Heart right ventricle (tissue), 16 donors: ENCODE results near the gene AIRE. TPM values are rescaled to one million over a fixed set of nuclear protein-coding genes. Genes with fewer than 3 reads are reported as not detected.

Experiments used
- ATAC-seq, 8 donors: fragments of 200-7000 bp; cut with Tn5 transposase; one replicate each; pipeline ENCODE4 v1.9.1; 2020; ENCODE audit warnings: mild to moderate bottlenecking in 8 of 8, moderate library complexity in 8 of 8, moderate number of reproducible peaks in 1 of 8
- DNase-seq, 2 donors: peaks; one replicate each; pipeline ENCODE4 v3.0.0-alpha.2; 2020
- H3K27ac ChIP-seq, 10 donors: fragments of 200-600 bp; sonication (generic) in 2 of 10; one replicate each; pipeline versions ENCODE4 v1.5.0 to v1.8.0; 2020 to 2022; ENCODE audit warnings: mild to moderate bottlenecking in 3 of 10
- H3K27me3 ChIP-seq, 7 donors: fragments of 200-600 bp; one replicate each; pipeline ENCODE4 v1.8.0; 2021 to 2022; ENCODE audit warnings: mild to moderate bottlenecking in 2 of 7
- H3K36me3 ChIP-seq, 9 donors: fragments of 200-600 bp; sonication (generic) in 1 of 9; one replicate each; pipeline versions ENCODE4 v1.5.0 to v1.8.0; 2020 to 2022; ENCODE audit warnings: mild to moderate bottlenecking in 2 of 9
- H3K4me1 ChIP-seq, 9 donors: fragments of 200-600 bp; sonication (generic) in 1 of 9; one replicate each; pipeline versions ENCODE4 v1.5.0 to v1.8.0; 2020 to 2022; ENCODE audit warnings: mild to moderate bottlenecking in 4 of 9
- H3K4me3 ChIP-seq, 10 donors: fragments of 200-600 bp; sonication (generic) in 2 of 10; one replicate each; pipeline versions ENCODE4 v1.5.0 to v1.8.0; 2020 to 2022; ENCODE audit warnings: mild to moderate bottlenecking in 7 of 10, moderate library complexity in 2 of 10
- H3K9me3 ChIP-seq, 11 donors: fragments of 200-600 bp in 10 of 11; sonication (generic) in 2 of 11; one replicate each; pipeline versions ENCODE4 v1.5.0 to v1.8.0; 2013 to 2022; ENCODE audit warnings: mild to moderate bottlenecking in 2 of 11, control low read depth in 1 of 11, moderate library complexity in 1 of 11
- WGBS, 2 donors: extraction: QIAGEN DNeasy Blood & Tissue Kit; methylation state at CpG; one replicate each; pipeline ENCODE4 v1.1.7; 2013; ENCODE audit warnings: inconsistent platforms in 1 of 2; 5-methylcytosine and 5-hydroxymethylcytosine counted together
- intact Hi-C, 10 donors: fragments of 100-400 bp; cut with DNase I; formaldehyde crosslinking; loops; one replicate each; pipeline versions ENCODE4 v1.11.1 to v1.14.2; 2022
- polyA plus RNA-seq, 2 donors: library from polyadenylated mRNA; stranded (reverse); fragments of 200-250 nt; gene quantifications; one replicate each; pipeline ENCODE4 v1.2.3, GENCODE V29; 2013
- total RNA-seq, 10 donors: library from RNA; stranded (reverse); fragmentation: NEBNext Ultra II Directional in 3 of 10; extraction: Animal tissue kit (Norgen Biotek cat#: 25700) in 3 of 10; gene quantifications; one replicate each; pipeline versions ENCODE4 v1.2.1 to v1.2.4, GENCODE V29; 2021 to 2023
- TF ChIP-seq, protein P1 (sequence below), 9 donors: fragments of 200-600 bp; sonication (generic) in 2 of 9; IDR thresholded peaks; one replicate each; pipeline versions ENCODE4 v1.5.0 to v1.8.0; 2021 to 2022; ENCODE audit warnings: antibody characterized with exemption in 9 of 9, mild to moderate bottlenecking in 5 of 9, moderate library complexity in 1 of 9
- donor health status: Arrhythmogenic right ventricular cardiomyopathy.
- donor health status: ischemic (EF 13 %, LVEDD 7.1; RV severe dilation, severe dysfunction).
- donor health status: healthy with polysubstance abuse.
- donor health status: DM: no; HTN: yes; CAD: no.
- donor health status: DM: no; HTN: no; CAD: no.
- donor health status: ischemic (EF 25% LVEDD 6.9; RV normal size, moderate dysfunction).
- donor health status: ischemic (EF 25% LVEDD 5.7; RV mildly dilated, moderate dysfunction).
- donor health status: healthy.
- donor health status: DM: yes; HTN: yes; CAD: no.
- donor health status: Ischemic cardiomyopathy.
- donor health status: ischemic (EF 35%, LVEDD 5.7; RV mildly dilated, moderate dysfunction).
- donor health status: nonischemic (EF 11% LVEDD 7.7; RV severe dilation, severe dysfunction).
- donor health status: DM: yes; HTN: yes; CAD: no.
- donor health status: PGD.
- donor health status: ischemic (EF 29% LVEDD 5.4; RV normal size, mild dysfunction).
- donor health status: nonischemic (EF 23%, LVEDD 6.1; RV moderate dilation, normal function).

Gene AIRE
- total and polyA plus RNA-seq, 12 donors = 0.05 to 0.10 (median 0.06) TPM; not detected in 9

DNA sequence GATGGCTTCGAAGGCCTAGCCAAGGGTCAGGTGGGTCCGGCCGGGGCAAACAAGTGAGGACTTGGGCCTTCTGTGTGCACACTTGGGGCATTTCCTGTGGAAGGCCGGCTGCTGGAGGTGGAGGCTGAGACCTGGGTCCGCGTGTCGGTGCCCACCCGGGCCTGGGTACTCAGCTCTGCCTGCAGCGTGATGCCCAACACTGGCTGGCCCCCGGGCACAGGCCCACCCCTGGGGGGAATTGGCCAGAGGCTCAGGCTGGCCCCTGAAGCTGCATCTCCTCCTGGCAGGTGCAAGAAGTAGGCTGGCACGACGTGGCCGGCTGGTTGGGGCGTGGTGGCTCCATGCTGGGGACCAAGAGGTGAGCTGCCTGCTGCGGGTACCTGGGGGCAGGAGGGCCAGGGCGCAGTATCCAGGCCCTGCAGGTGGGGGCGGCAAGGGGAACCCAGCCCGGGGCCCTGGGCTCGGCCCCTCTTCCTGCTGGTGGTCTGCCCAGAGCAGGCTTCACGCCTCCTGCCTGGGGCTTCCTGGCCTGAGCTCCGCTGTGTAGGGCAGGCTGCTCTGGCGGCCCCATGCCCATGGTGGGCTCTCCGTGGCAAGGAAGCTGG, 36.3 kb downstream of the AIRE start:
- no peak overlapping the region for H3K27ac ChIP-seq
- H3K27me3 ChIP-seq = no peaks in the 10 kb centered on the region
- peaks cover 0 to 100% (median 44%) of the 10 kb centered on the region in 9 donors for H3K36me3 ChIP-seq
- H3K9me3 ChIP-seq = no peaks in the 10 kb centered on the region
- H3K4me3 ChIP-seq = no peak overlapping the region
- 95 to 98% methylated on average over 22 to 23 of the region's 23 CpGs for WGBS, 2 donors
- intact Hi-C loops = loop anchor here in 1 of 10 donors (10.0 kb wide), 1 partner anchor 287 kb away; no protein-coding TSS in a partner anchor
- DNase-seq (no peak), ATAC-seq (no peak)
- TF ChIP-seq, protein P1, sequence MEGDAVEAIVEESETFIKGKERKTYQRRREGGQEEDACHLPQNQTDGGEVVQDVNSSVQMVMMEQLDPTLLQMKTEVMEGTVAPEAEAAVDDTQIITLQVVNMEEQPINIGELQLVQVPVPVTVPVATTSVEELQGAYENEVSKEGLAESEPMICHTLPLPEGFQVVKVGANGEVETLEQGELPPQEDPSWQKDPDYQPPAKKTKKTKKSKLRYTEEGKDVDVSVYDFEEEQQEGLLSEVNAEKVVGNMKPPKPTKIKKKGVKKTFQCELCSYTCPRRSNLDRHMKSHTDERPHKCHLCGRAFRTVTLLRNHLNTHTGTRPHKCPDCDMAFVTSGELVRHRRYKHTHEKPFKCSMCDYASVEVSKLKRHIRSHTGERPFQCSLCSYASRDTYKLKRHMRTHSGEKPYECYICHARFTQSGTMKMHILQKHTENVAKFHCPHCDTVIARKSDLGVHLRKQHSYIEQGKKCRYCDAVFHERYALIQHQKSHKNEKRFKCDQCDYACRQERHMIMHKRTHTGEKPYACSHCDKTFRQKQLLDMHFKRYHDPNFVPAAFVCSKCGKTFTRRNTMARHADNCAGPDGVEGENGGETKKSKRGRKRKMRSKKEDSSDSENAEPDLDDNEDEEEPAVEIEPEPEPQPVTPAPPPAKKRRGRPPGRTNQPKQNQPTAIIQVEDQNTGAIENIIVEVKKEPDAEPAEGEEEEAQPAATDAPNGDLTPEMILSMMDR (IDR thresholded peaks at IDR 0.05) = no peak
- no peaks in the 10 kb centered on the region for H3K4me1 ChIP-seq

DNA sequence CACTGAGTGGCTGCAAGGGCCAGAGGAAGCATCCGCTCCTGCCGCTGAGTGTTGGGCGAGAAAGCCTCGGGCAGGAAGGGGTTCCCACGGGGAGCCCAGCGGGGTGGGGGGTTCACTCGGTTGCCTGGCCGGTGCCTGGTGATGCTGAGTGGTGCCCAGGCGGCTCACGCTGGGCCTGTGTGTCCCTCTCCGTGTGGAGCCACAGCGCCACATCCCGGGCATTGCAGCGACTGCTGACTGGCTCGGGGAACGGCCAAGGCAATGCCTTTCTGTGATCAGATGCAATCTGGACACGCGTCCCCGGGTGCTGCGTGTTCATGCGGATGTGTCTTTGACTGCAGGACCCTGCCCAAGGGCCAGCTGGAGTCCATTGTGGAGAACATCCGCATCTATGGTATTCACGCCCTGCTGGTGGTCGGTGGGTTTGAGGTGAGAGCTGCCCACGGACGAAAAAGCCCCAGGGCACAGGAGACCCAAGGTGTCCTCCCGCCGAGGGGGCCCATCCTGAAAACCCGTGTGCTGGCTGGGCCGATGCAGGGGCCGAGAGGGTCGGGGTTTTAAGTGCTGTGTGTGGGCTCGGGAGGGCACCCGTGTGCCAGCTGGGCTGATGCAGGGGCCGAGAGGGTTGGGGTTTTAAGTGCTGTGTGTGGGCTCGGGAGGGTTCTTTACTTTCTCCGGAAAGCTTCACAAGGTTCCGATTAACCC, 37.1 kb downstream of the AIRE start:
- TF ChIP-seq, protein P1 (IDR thresholded peaks at IDR 0.05) = no peak
- 93 to 94% methylated on average over 38 of the region's 38 CpGs for WGBS, 2 donors
- H3K36me3 ChIP-seq = peaks cover 0 to 100% (median 49%) of the 10 kb centered on the region in 9 donors
- H3K4me1 ChIP-seq = no peaks in the 10 kb centered on the region
- H3K9me3 ChIP-seq = no peaks in the 10 kb centered on the region
- DNase-seq (peak in 1 of 2 donors; percentile 6), ATAC-seq (no peak)
- H3K4me3 ChIP-seq = no peak overlapping the region
- no peak overlapping the region for H3K27ac ChIP-seq
- no peaks in the 10 kb centered on the region for H3K27me3 ChIP-seq
- intact Hi-C loops = loop anchor here in 1 of 10 donors (10.0 kb wide), 1 partner anchor 288 kb away; no protein-coding TSS in a partner anchor

DNA sequence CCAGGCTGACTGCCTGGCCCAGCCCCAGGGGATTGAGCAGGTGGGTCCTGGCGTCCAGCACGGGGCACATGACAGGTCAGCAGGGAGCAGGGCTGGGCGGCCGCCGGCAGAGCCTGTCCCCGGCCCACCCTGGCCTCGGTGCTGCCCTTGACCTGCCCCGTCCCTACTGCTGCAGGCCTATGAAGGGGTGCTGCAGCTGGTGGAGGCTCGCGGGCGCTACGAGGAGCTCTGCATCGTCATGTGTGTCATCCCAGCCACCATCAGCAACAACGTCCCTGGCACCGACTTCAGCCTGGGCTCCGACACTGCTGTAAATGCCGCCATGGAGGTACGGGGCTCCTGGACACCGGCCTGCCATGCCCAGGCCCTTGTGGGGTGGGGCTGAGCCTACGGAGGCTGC, 37.9 kb downstream of the AIRE start:
- TF ChIP-seq, protein P1 (IDR thresholded peaks at IDR 0.05) = no peak
- H3K27me3 ChIP-seq = no peaks in the 10 kb centered on the region
- ATAC-seq (no peak), DNase-seq (no peak)
- H3K36me3 ChIP-seq = peaks cover 0 to 100% (median 43%) of the 10 kb centered on the region in 9 donors
- 89 to 92% methylated on average over 20 of the region's 20 CpGs for WGBS, 2 donors
- H3K4me1 ChIP-seq = no peaks in the 10 kb centered on the region
- no peaks in the 10 kb centered on the region for H3K9me3 ChIP-seq
- no peak overlapping the region for H3K4me3 ChIP-seq
- H3K27ac ChIP-seq = no peak overlapping the region
- intact Hi-C loops = loop anchor here in 1 of 10 donors (10.0 kb wide), 1 partner anchor 289 kb away; no protein-coding TSS in a partner anchor

DNA sequence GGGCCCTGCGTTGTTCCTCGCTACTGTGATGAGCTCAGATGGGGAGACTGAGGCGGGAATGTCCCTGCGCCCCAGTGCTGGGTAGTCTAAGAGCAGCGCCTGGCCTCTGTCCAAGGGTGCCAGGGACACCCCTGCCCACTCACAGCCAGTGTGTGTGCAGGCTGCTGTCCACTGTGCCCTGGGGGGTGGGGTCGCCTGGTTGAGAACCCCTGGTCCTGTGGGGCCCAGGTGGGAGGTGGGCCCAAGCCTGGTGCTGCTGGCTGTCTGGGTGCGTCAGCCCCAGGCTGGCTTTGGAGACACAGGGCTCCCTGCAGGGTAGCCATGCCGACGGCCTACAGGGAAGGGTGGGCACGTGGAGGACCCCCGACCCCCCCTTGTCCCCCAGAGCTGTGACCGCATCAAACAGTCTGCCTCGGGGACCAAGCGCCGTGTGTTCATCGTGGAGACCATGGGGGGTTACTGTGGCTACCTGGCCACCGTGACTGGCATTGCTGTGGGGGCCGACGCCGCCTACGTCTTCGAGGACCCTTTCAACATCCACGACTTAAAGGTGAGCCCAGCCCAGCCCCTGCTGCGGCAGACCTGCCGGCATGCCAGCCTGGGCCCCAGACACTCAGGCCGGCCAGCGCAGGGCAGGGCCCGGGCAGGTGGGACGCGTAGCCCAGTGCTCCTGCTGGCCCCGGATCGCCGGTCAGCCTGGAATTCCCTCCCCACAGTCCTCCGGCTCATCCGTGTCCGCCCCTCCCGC, 38.6 kb downstream of the AIRE start:
- H3K4me3 ChIP-seq = no peak overlapping the region
- TF ChIP-seq, protein P1 (IDR thresholded peaks at IDR 0.05) = no peak
- no peak overlapping the region for H3K27ac ChIP-seq
- intact Hi-C loops = loop anchor here in 1 of 10 donors (10.0 kb wide), 1 partner anchor 289 kb away; no protein-coding TSS in a partner anchor
- peaks cover 0 to 94% (median 43%) of the 10 kb centered on the region in 9 donors for H3K36me3 ChIP-seq
- 95 to 96% methylated on average over 37 of the region's 37 CpGs for WGBS, 2 donors
- no peaks in the 10 kb centered on the region for H3K4me1 ChIP-seq
- H3K27me3 ChIP-seq = no peaks in the 10 kb centered on the region
- H3K9me3 ChIP-seq = no peaks in the 10 kb centered on the region
- ATAC-seq (no peak), DNase-seq (no peak)
